Spleen (tissue), 11 donors: ENCODE results near the gene BMP5. TPM values are rescaled to one million over a fixed set of nuclear protein-coding genes. Genes with fewer than 3 reads are reported as not detected.
"Not testable (repeated sequence)": the region's sequence is repeated elsewhere in the genome, so short reads cannot be mapped to it uniquely, and the experiment has no call there.

Experiments
- DNase-seq: peaks from one replicate; pipeline ENCODE4 v3.0.0-alpha.2; 2020
- H3K27ac ChIP-seq, 8 donors: fragments of 200-600 bp; sonication (generic) in 7 of 8; 1 replicate in 4 of 8; 2 replicates in 4 of 8; pipeline versions ENCODE4 v1.5.0 to v1.8.0; 2016 to 2021; ENCODE audit warnings: inconsistent platforms in 4 of 8, mild to moderate bottlenecking in 4 of 8, moderate library complexity in 1 of 8
- H3K27me3 ChIP-seq, 7 donors: fragments of 200-600 bp; sonication (generic) in 6 of 7; replicated peaks in 1 of 7; 1 replicate in 4 of 7; 2 replicates in 3 of 7; pipeline versions ENCODE4 v1.5.0 to v1.8.0; 2016 to 2021; ENCODE audit warnings: inconsistent platforms in 3 of 7, mild to moderate bottlenecking in 1 of 7
- H3K36me3 ChIP-seq, 6 donors: fragments of 200-600 bp; sonication (generic) in 5 of 6; 1 replicate in 4 of 6; 2 replicates in 2 of 6; pipeline versions ENCODE4 v1.5.0 to v1.8.0; 2016 to 2021; ENCODE audit warnings: inconsistent platforms in 2 of 6
- H3K4me1 ChIP-seq, 6 donors: fragments of 200-600 bp; sonication (generic) in 5 of 6; 1 replicate in 3 of 6; 2 replicates in 3 of 6; pipeline versions ENCODE4 v1.5.0 to v1.8.0; 2016 to 2021; ENCODE audit warnings: inconsistent platforms in 3 of 6
- H3K4me3 ChIP-seq, 8 donors: fragments of 200-600 bp; sonication (generic) in 7 of 8; 1 replicate in 4 of 8; 2 replicates in 4 of 8; pipeline versions ENCODE4 v1.5.0 to v1.8.0; 2016 to 2021; ENCODE audit warnings: inconsistent platforms in 4 of 8, mild to moderate bottlenecking in 4 of 8, moderate library complexity in 2 of 8
- H3K9me3 ChIP-seq, 8 donors: fragments of 200-600 bp; sonication (generic) in 7 of 8; 1 replicate in 4 of 8; 2 replicates in 4 of 8; pipeline versions ENCODE4 v1.5.0 to v1.8.0; 2016 to 2021; ENCODE audit warnings: inconsistent platforms in 4 of 8
- POLR2A ChIP-seq, 3 donors: fragments of 450-650 bp; IDR thresholded peaks; one replicate each; pipeline ENCODE4 v1.5.1; 2017; ENCODE audit warnings: antibody characterized with exemption in 3 of 3, mild to moderate bottlenecking in 1 of 3
- POLR2AphosphoS5 ChIP-seq, 3 donors: sonication (generic); formaldehyde crosslinking; IDR thresholded peaks; one replicate each; pipeline ENCODE4 v1.5.1; 2017; ENCODE audit warnings: antibody characterized with exemption in 3 of 3
- WGBS, 5 donors: extraction: QIAGEN DNeasy Blood & Tissue Kit in 3 of 5; methylation state at CpG; one replicate each; pipeline versions ENCODE4 v1.1.5 to v1.1.7; 2013 to 2018; 5-methylcytosine and 5-hydroxymethylcytosine counted together
- intact Hi-C: fragments of 100-400 bp; cut with DNase I; formaldehyde crosslinking; loops from one replicate; pipeline ENCODE4 v1.15.0; 2023; ENCODE audit warnings: low total_unique reads
- polyA plus RNA-seq, 3 donors: library from polyadenylated mRNA; stranded (reverse); fragments of 200-250 nt; gene quantifications; one replicate each; pipeline ENCODE4 v1.2.1, GENCODE V29; 2013
- total RNA-seq, 7 donors: library from RNA; depleted of rRNA in 3 of 7; stranded (reverse); fragments of >200 nt in 3 of 7; fragmentation: NEBNext Ultra II Directional in 4 of 7; extraction: Animal tissue kit (Norgen Biotek cat#: 25700) in 4 of 7; gene quantifications; one replicate each; pipeline versions ENCODE4 v1.1.0 to v1.2.1, GENCODE V29; 2016 to 2021
- TF ChIP-seq, protein P1 (sequence below), 11 experiments: fragments of 200-600 bp in 7 of 11; fragments of 450-650 bp in 4 of 11; sonication (generic) in 4 of 11; IDR thresholded peaks in 8 of 11; conservative IDR thresholded peaks in 3 of 11; 1 replicate in 7 of 11; 2 replicates in 4 of 11; pipeline versions ENCODE4 v1.4.0 to v1.8.0; 2016 to 2021; ENCODE audit warnings: antibody characterized with exemption in 11 of 11, inconsistent platforms in 4 of 11, mild to moderate bottlenecking in 1 of 11
- donor health status: healthy with polysubstance abuse.
- donor health status: DM: no; HTN: no; CAD: no; lungs with moderate emphysema.
- donor health status: DM: no; HTN: no; CAD: no.
- donor health status: Bipolar disorder and iron deficiency.
- donor health status: healthy.
- donor health status: DM: no; HTN: no; CAD: no.
- donor health status: DM: yes; HTN: yes; CAD: no.

Gene BMP5
- total and polyA plus RNA-seq, 10 donors, result not detected

DNA sequence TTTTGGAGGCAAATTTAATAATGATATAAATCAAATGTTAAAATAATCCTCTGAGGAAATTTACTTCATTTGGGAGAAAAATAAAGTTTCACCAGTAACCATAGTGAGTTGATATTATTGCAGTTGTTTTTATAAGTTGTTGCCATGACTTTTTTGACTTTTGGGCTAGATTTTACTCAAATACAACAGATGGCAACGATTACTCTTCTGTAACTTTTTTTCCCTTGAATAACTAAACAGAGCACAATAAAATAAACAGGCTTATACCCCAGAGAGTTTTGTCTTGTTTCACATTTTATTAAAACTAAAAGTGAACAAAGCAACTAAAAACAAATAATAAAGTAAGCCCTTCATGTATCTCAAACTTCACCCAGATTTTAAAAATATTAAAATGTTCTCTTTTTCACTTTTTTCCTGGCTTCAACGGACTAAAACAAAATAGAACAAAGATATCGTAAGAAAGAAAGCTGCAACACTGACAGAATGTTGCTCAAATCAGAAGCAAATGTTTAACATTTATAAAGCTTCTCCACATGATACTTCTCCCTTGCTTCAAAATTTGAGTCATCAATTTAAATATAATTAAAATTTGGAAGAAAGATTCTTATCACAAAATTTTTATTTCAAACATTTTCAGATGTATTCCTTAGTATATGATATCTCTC is 42.5 kb upstream of the BMP5 start:
- Histone ChIP-seq H3K36me3 (no peaks in the 10 kb centered on the region), H3K27ac (no peak overlapping the region), H3K4me1 (no peaks in the 10 kb centered on the region), H3K4me3 (no peak overlapping the region), H3K9me3 (no peaks in the 10 kb centered on the region), H3K27me3 (no peaks in the 10 kb centered on the region)
- TF ChIP-seq, protein P1, sequence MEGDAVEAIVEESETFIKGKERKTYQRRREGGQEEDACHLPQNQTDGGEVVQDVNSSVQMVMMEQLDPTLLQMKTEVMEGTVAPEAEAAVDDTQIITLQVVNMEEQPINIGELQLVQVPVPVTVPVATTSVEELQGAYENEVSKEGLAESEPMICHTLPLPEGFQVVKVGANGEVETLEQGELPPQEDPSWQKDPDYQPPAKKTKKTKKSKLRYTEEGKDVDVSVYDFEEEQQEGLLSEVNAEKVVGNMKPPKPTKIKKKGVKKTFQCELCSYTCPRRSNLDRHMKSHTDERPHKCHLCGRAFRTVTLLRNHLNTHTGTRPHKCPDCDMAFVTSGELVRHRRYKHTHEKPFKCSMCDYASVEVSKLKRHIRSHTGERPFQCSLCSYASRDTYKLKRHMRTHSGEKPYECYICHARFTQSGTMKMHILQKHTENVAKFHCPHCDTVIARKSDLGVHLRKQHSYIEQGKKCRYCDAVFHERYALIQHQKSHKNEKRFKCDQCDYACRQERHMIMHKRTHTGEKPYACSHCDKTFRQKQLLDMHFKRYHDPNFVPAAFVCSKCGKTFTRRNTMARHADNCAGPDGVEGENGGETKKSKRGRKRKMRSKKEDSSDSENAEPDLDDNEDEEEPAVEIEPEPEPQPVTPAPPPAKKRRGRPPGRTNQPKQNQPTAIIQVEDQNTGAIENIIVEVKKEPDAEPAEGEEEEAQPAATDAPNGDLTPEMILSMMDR (IDR thresholded peaks at IDR 0.05 in 8 of 11, conservative IDR thresholded peaks at IDR 0.05 in 3 of 11), result no peak
- no peak for TF ChIP-seq POLR2A (IDR thresholded peaks at IDR 0.05)
- TF ChIP-seq POLR2AphosphoS5 (IDR thresholded peaks at IDR 0.05), result no peak
- WGBS, 5 donors, result 69 to 79% (median 73%) methylated on average over 3 of the region's 3 CpGs
- DNase-seq, result no peak
- intact Hi-C loops, result no loop called here

DNA sequence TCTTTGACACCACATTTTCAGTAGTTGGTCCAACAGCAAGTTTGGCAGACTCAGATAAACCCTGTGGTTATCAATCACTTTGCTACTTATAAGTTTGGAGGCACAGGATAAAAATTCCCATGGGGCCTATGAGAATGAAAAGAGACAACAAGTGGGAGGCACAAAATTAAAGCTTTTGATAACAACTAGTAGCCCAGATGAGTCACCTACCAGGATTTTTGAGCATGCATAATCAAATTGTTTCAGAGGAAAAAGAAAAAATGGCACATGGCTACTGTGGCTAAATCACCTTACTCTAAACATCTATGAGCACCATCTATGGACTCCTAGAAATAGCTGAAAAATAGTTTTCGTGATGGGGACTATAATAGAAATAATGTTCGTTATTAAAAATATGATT is 40.8 kb upstream of the BMP5 start:
- H3K27ac ChIP-seq, result no peak overlapping the region
- 86 to 93% (median 87%) methylated on average over 2 of the region's 2 CpGs for WGBS, 5 donors
- no peaks in the 10 kb centered on the region for H3K27me3 ChIP-seq
- no peaks in the 10 kb centered on the region for H3K4me1 ChIP-seq
- no peaks in the 10 kb centered on the region for H3K9me3 ChIP-seq
- H3K4me3 ChIP-seq, result no peak overlapping the region
- TF ChIP-seq, protein P1 (IDR thresholded peaks at IDR 0.05 in 8 of 11, conservative IDR thresholded peaks at IDR 0.05 in 3 of 11), result no peak
- no peak for TF ChIP-seq POLR2AphosphoS5 (IDR thresholded peaks at IDR 0.05)
- no peak for TF ChIP-seq POLR2A (IDR thresholded peaks at IDR 0.05)
- DNase-seq, result no peak
- intact Hi-C loops, result no loop called here
- H3K36me3 ChIP-seq, result no peaks in the 10 kb centered on the region

DNA sequence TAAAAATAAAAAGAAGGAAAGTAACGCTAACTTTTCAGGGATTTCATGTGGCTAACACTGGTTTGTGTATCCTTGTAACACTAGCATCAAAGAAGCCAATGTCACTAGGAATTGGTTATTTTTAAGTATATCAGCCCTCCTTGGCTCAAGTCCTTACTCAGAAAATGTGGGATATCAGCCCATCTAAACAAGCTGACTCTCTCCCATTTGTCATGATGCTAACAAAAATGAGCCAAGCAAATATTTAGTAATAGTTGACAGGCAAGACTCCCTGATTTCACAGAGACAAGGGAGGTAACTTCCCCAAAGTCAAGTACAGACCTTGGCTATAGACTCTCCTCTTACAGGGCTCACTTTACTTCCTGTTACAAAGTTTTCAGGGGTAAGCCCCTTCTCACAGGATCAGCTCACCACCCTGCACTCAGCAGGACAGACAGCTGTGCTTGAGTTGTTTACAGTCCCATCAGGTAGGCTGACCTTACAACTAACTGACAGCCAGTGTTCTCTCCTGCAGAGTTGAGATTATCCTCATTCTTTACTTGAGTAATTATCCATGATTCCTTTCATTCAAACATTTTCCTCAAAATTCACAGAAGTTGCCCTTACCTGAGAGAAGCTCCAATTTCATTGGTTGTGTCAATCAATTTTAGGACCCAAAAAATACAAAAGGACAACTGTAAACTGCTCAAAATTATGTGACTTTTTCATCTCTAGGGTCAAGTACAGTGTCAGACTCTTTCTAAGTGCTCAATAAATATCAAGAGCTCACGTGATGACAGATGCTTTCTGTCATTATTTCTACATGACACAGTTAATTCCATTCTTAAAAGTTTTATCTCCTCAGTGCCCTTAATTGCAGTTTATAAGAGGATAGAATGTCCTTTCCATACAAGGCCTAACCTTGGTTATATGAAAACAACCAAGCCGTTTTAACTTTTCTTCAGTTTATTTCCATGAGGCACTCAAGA is 38.1 kb upstream of the BMP5 start:
- Histone ChIP-seq H3K4me3 (no peak overlapping the region), H3K4me1 (no peaks in the 10 kb centered on the region), H3K9me3 (peaks cover 0 to 2% (median 0%) of the 10 kb centered on the region in 8 donors), H3K36me3 (no peaks in the 10 kb centered on the region), H3K27me3 (no peaks in the 10 kb centered on the region), H3K27ac (no peak overlapping the region)
- TF ChIP-seq POLR2AphosphoS5 (IDR thresholded peaks at IDR 0.05), result no peak
- TF ChIP-seq POLR2A (IDR thresholded peaks at IDR 0.05), result no peak
- TF ChIP-seq, protein P1 (IDR thresholded peaks at IDR 0.05 in 8 of 11, conservative IDR thresholded peaks at IDR 0.05 in 3 of 11), result no peak
- intact Hi-C loops, result no loop called here
- 44 to 61% (median 52%) methylated on average over 3 of the region's 3 CpGs for WGBS, 5 donors
- DNase-seq, result no peak

DNA sequence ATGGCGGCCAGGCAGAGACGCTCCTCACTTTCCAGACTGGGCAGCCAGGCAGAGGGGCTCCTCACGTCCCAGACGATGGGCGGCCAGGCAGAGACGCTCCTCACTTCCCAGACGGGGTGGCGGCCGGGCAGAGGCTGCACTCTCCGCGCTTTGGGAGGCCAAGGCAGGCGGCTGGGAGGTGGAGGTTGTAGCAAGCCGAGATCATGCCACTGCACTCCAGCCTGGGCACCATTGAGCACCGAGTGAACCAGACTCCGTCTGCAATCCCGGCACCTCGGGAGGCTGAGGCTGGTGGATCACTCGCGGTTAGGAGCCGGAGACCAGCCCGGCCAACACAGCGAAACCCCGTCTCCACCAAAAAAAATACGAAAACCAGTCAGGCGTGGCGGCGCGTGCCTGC is 35.1 kb upstream of the BMP5 start:
- intact Hi-C loops, H3K27me3 ChIP-seq, H3K4me1 ChIP-seq, H3K27ac ChIP-seq, H3K9me3 ChIP-seq, DNase-seq, H3K4me3 ChIP-seq, H3K36me3 ChIP-seq: not testable (repeated sequence)
- WGBS, 5 donors, result 92 to 100% (median 98%) methylated on average over 2 to 25 of the region's 28 CpGs; no CpG with 5 or more reads in 1 of the 5 donors

DNA sequence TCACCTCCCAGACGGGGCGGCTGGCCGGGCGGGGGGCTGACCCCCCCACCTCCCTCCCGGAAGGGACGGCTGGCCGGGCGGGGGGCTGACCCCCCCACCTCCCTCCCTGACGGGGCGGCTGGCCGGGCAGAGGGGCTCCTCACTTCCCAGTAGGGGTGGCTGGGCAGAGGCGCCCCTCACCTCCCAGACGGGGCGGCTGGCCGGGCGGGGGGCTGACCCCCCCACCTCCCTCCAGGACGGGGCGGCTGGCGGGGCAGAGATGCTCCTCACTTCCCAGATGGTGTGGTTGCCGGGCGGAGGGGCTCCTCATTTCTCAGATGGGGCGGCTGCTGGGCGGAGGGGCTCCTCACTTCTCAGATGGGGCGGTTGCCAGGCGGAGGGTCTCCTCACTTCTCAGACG is 34.5 kb upstream of the BMP5 start:
- whole genome bisulfite sequencing, 5 donors, result 96 to 100% (median 98%) methylated on average over 2 to 24 of the region's 26 CpGs; no CpG with 5 or more reads in 2 of the 5 donors
- DNase-seq, H3K4me1 ChIP-seq, H3K4me3 ChIP-seq, H3K27ac ChIP-seq, intact Hi-C loops, H3K9me3 ChIP-seq, H3K36me3 ChIP-seq, H3K27me3 ChIP-seq: not testable (repeated sequence)
